Activated naive CD4-positive, alpha-beta T cell treated with anti-CD3 and anti-CD28 coated beads, Interleukin-2, amount 10 ng/mL, durations not matched to agents 7 days and 5 days (primary cell): ENCODE data around the gene CERK.
A peak's percentile ranks its signal among the peaks of the same experiment; 100 is the strongest.
"Not testable (repeated sequence)": the region's sequence is repeated elsewhere in the genome, so short reads cannot be mapped to it uniquely, and the experiment has no call there.

ENCODE experiments used
- CTCF ChIA-PET: fragments of 350-600 bp; sonication (Branson Sonifier 250); formaldehyde crosslinking; loops from one replicate; lab custom pipeline; 2021; ENCODE audit warnings: antibody characterized with exemption; lab: Charles Lee
- DNase-seq: peaks from one replicate; pipeline ENCODE4 v3.0.0-alpha.2; 2020
- H3K27ac Mint-ChIP-seq: one replicate; pipeline ENCODE4 v1.8.0; 2021; ENCODE audit warnings: mild to moderate bottlenecking, moderate library complexity, mixed read lengths
- H3K27me3 Mint-ChIP-seq: one replicate; pipeline ENCODE4 v1.8.0; 2021; ENCODE audit warnings: mild to moderate bottlenecking, mixed read lengths
- H3K36me3 Mint-ChIP-seq: one replicate; pipeline ENCODE4 v1.8.0; 2021; ENCODE audit warnings: mixed read lengths
- H3K4me1 Mint-ChIP-seq: one replicate; pipeline ENCODE4 v1.8.0; 2021; ENCODE audit warnings: mixed read lengths
- H3K4me3 Mint-ChIP-seq: one replicate; pipeline ENCODE4 v1.8.0; 2021; ENCODE audit warnings: mild to moderate bottlenecking, moderate library complexity, mixed read lengths
- H3K9me3 Mint-ChIP-seq: one replicate; pipeline ENCODE4 v1.8.0; 2021; ENCODE audit warnings: mixed read lengths

CERK gene

GRCh38 chr22:46737976-46738646 lies at the start of gene CERK:
TSS of gene CERK (minus strand) at chr22:46738252. CDS start at chr22:46738148, 104 bp downstream.
- H3K27me3 Mint-ChIP-seq, result no peaks in the 10 kb centered on the region
- H3K27ac Mint-ChIP-seq, result peak within 1 kb of the TSS; percentile 98
- H3K4me1 Mint-ChIP-seq, result peaks cover 48% of the 10 kb centered on the region
- H3K9me3 Mint-ChIP-seq, result peaks cover 5% of the 10 kb centered on the region
- peak; percentile 81 for DNase-seq
- peak within 1 kb of the TSS; percentile 100 for H3K4me3 Mint-ChIP-seq
- H3K36me3 Mint-ChIP-seq, result peaks cover 27% of the 10 kb centered on the region
- CTCF ChIA-PET, result interaction anchor here (0.8 to 1.8 kb wide), 3 partner anchors 11 to 175 kb away, joined by 4 to 9 read pairs (median 5); no protein-coding TSS in a partner anchor

- Mint-ChIP-seq H3K36me3 (peaks cover 26% of the 10 kb centered on the region), H3K27ac (no peak overlapping the region), H3K4me3 (no peak overlapping the region), H3K27me3 (no peaks in the 10 kb centered on the region), H3K4me1 (peaks cover 19% of the 10 kb centered on the region), H3K9me3 (no peaks in the 10 kb centered on the region)
- CTCF ChIA-PET, result no interaction called here
- no peak for DNase-seq
Observed at GRCh38 chr22:46783721-46784120, 45.7 kb upstream of the CERK start.

- peaks cover 24% of the 10 kb centered on the region for H3K36me3 Mint-ChIP-seq
- DNase-seq, H3K9me3 Mint-ChIP-seq, H3K27ac Mint-ChIP-seq, CTCF ChIA-PET, H3K4me3 Mint-ChIP-seq, H3K27me3 Mint-ChIP-seq: not testable (repeated sequence)
- peaks cover 16% of the 10 kb centered on the region for H3K4me1 Mint-ChIP-seq
Observed at GRCh38 chr22:46782200-46782599, 44.1 kb upstream of the CERK start.

GRCh38 chr22:46781291-46781690 lies 43.2 kb upstream of the CERK start:
- H3K4me3 Mint-ChIP-seq, result no peak overlapping the region
- DNase-seq, result no peak
- CTCF ChIA-PET, result interaction anchor here (0.9 to 1.5 kb wide), 2 partner anchors 22 to 23 kb away, joined by 3 read pairs; no protein-coding TSS in a partner anchor
- peaks cover 25% of the 10 kb centered on the region for H3K4me1 Mint-ChIP-seq
- H3K27ac Mint-ChIP-seq, result no peak overlapping the region
- no peaks in the 10 kb centered on the region for H3K27me3 Mint-ChIP-seq
- H3K9me3 Mint-ChIP-seq, result no peaks in the 10 kb centered on the region
- H3K36me3 Mint-ChIP-seq, result peaks cover 21% of the 10 kb centered on the region

- H3K9me3 Mint-ChIP-seq, result no peaks in the 10 kb centered on the region
- peaks cover 33% of the 10 kb centered on the region for H3K4me1 Mint-ChIP-seq
- H3K27ac Mint-ChIP-seq, result no peak overlapping the region
- CTCF ChIA-PET, result interaction anchor here (0.9 to 1.5 kb wide), 4 partner anchors 18 to 24 kb away, joined by 3 read pairs; partner anchors contain the start of gene TBC1D22A
- no peaks in the 10 kb centered on the region for H3K27me3 Mint-ChIP-seq
- no peak for DNase-seq
- peaks cover 29% of the 10 kb centered on the region for H3K36me3 Mint-ChIP-seq
- H3K4me3 Mint-ChIP-seq, result no peak overlapping the region
Observed at GRCh38 chr22:46780453-46780852, 42.4 kb upstream of the CERK start.

- Mint-ChIP-seq H3K4me3 (no peak overlapping the region), H3K4me1 (peaks cover 41% of the 10 kb centered on the region), H3K9me3 (no peaks in the 10 kb centered on the region), H3K36me3 (peaks cover 33% of the 10 kb centered on the region), H3K27me3 (no peaks in the 10 kb centered on the region), H3K27ac (no peak overlapping the region)
- CTCF ChIA-PET, result interaction anchor here (0.9 to 1.5 kb wide), 3 partner anchors 17 to 24 kb away, joined by 3 read pairs; partner anchors contain the start of gene TBC1D22A
- DNase-seq, result no peak
Observed at GRCh38 chr22:46779651-46780050, 41.6 kb upstream of the CERK start.

GRCh38 chr22:46779023-46779422 lies 41.0 kb upstream of the CERK start:
- no peaks in the 10 kb centered on the region for H3K9me3 Mint-ChIP-seq
- CTCF ChIA-PET, result interaction anchor here (1.3 kb wide), 1 partner anchor 25 kb away, joined by 3 read pairs; no protein-coding TSS in a partner anchor

GRCh38 chr22:46777609-46777970 lies 39.5 kb upstream of the CERK start:
- Mint-ChIP-seq H3K36me3 (peaks cover 29% of the 10 kb centered on the region), H3K9me3 (no peaks in the 10 kb centered on the region), H3K4me1 (peaks cover 57% of the 10 kb centered on the region), H3K27ac (peak overlapping the region; percentile 52), H3K4me3 (peak overlapping the region; percentile 7), H3K27me3 (no peaks in the 10 kb centered on the region)
- no peak for DNase-seq
- CTCF ChIA-PET, result no interaction called here

More at GRCh38 chr22:46779023-46779422, 41.0 kb upstream of the CERK start:
- Mint-ChIP-seq H3K4me3 (no peak overlapping the region), H3K27me3 (no peaks in the 10 kb centered on the region), H3K4me1 (peaks cover 46% of the 10 kb centered on the region), H3K27ac (no peak overlapping the region), H3K36me3 (peaks cover 30% of the 10 kb centered on the region)
- DNase-seq, result no peak

GRCh38 chr22:46776876-46777608 lies 39.0 kb upstream of the CERK start:
- Mint-ChIP-seq H3K27me3 (no peaks in the 10 kb centered on the region), H3K9me3 (no peaks in the 10 kb centered on the region), H3K4me1 (peaks cover 56% of the 10 kb centered on the region), H3K4me3 (peak overlapping the region; percentile 17), H3K27ac (peak overlapping the region; percentile 52), H3K36me3 (peaks cover 27% of the 10 kb centered on the region)
- CTCF ChIA-PET, result interaction anchor here (0.7 kb wide), 1 partner anchor 19 kb away, joined by 3 read pairs; no protein-coding TSS in a partner anchor
- DNase-seq, result no peak

- Mint-ChIP-seq H3K27me3 (no peaks in the 10 kb centered on the region), H3K4me3 (peak overlapping the region; percentile 59), H3K36me3 (peaks cover 29% of the 10 kb centered on the region), H3K9me3 (no peaks in the 10 kb centered on the region), H3K27ac (peak overlapping the region; percentile 90), H3K4me1 (peaks cover 56% of the 10 kb centered on the region)
- no peak for DNase-seq
- CTCF ChIA-PET, result interaction anchor here (0.7 to 1.2 kb wide), 3 partner anchors 18 to 212 kb away, joined by 3 to 5 read pairs (median 3); no protein-coding TSS in a partner anchor
Observed at GRCh38 chr22:46775850-46776826, 38.1 kb upstream of the CERK start.

GRCh38 chr22:46774980-46775849 lies 37.2 kb upstream of the CERK start:
- CTCF ChIA-PET, result interaction anchor here (1.0 to 2.0 kb wide), 3 partner anchors 18 to 211 kb away, joined by 3 to 6 read pairs (median 5); no protein-coding TSS in a partner anchor
- Mint-ChIP-seq H3K4me3 (peak overlapping the region; percentile 59), H3K36me3 (peaks cover 33% of the 10 kb centered on the region), H3K9me3 (no peaks in the 10 kb centered on the region), H3K27ac (peak overlapping the region; percentile 90), H3K4me1 (peaks cover 65% of the 10 kb centered on the region), H3K27me3 (no peaks in the 10 kb centered on the region)
- no peak for DNase-seq

- Mint-ChIP-seq H3K27ac (peak overlapping the region; percentile 90), H3K4me1 (peaks cover 69% of the 10 kb centered on the region), H3K36me3 (peaks cover 33% of the 10 kb centered on the region), H3K9me3 (no peaks in the 10 kb centered on the region), H3K4me3 (peak overlapping the region; percentile 59), H3K27me3 (no peaks in the 10 kb centered on the region)
- no peak for DNase-seq
- CTCF ChIA-PET, result interaction anchor here (1.0 to 2.0 kb wide), 3 partner anchors 15 to 28 kb away, joined by 4 to 7 read pairs (median 6); no protein-coding TSS in a partner anchor
Observed at GRCh38 chr22:46774253-46774979, 36.4 kb upstream of the CERK start.
